ENCODE results near the gene SLC38A3.

Gene SLC38A3

GRCh38 chr3:50162034-50162883 lies 42.8 kb upstream of the SLC38A3 start:
- TF ChIP-seq EZH2 (IDR thresholded peaks at IDR 0.05) (no peak), POLR2AphosphoS5 (IDR thresholded peaks at IDR 0.05; ENCODE audit: borderline replicate concordance, low read depth, low read length) (no peak), FOXP2 (optimal IDR thresholded peaks at IDR 0.05; ENCODE audit: control extremely low read depth, extremely low read length, insufficient read depth) (no peak)
- no peak overlapping the region for H3K9ac ChIP-seq (ENCODE audit: insufficient read length)
- DNase-seq (ENCODE audit: low read depth, low spot score), result no peak
- no peak overlapping the region for H3K27ac ChIP-seq
- no peaks in the 10 kb centered on the region for H3K36me3 ChIP-seq (ENCODE audit: insufficient read depth, low read length)
- no peak overlapping the region for H3K4me3 ChIP-seq
- no peaks in the 10 kb centered on the region for H3K9me3 ChIP-seq (ENCODE audit: low read depth, low read length)

DNA sequence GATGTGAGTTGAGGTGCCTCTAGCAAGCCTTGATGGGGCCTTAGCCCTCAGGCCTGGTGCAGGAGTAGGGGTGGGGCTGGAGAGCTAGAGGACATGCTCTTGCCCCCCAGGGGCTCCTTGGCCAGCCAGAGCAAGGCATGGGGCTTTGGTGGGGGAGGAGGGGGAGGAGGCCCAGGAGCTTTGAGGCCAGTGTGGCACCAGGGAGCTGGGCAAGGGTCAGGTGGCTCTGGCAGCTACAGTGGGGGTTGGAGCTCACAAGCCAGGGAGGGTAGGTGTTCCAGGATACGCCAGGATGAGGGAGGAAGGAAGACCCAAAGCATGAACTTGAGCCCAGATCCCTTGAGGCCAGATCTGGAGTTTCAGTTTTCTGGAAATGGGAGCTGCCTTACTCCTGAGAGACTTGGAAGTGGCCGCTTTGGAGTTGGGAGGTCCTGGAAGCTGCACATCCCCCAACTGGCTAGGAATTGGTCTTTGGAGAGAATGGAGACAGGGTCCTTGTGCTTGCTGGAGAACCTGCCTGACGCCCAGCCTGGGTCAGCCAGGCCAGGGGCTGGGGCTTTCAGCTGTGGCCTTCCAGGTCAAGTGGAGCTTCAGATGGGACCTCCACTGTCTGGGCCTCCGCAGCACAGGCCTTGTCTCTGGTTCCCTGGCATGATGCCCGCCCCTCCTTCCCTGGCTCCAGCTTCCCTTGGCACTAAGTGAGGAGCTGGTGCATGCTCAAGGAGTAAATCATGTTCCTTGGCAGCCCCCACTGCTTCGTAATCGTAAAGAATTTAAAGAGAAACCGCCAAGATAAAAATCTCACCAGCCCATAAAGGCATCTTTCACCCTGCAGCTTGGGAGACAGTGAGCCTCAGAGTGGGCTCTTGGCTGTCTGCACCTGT lies 41.3 kb upstream of the SLC38A3 start:
- H3K4me3 ChIP-seq, result no peak overlapping the region
- no peak overlapping the region for H3K9ac ChIP-seq (ENCODE audit: insufficient read length)
- no peak for DNase-seq (ENCODE audit: low read depth, low spot score)
- H3K36me3 ChIP-seq (ENCODE audit: insufficient read depth, low read length), result no peaks in the 10 kb centered on the region
- no peak for TF ChIP-seq EZH2 (IDR thresholded peaks at IDR 0.05)
- no peak for TF ChIP-seq FOXP2 (optimal IDR thresholded peaks at IDR 0.05; ENCODE audit: control extremely low read depth, extremely low read length, insufficient read depth)
- TF ChIP-seq POLR2AphosphoS5 (IDR thresholded peaks at IDR 0.05; ENCODE audit: borderline replicate concordance, low read depth, low read length), result no peak
- H3K27ac ChIP-seq, result no peak overlapping the region
- H3K9me3 ChIP-seq (ENCODE audit: low read depth, low read length), result no peaks in the 10 kb centered on the region

DNA sequence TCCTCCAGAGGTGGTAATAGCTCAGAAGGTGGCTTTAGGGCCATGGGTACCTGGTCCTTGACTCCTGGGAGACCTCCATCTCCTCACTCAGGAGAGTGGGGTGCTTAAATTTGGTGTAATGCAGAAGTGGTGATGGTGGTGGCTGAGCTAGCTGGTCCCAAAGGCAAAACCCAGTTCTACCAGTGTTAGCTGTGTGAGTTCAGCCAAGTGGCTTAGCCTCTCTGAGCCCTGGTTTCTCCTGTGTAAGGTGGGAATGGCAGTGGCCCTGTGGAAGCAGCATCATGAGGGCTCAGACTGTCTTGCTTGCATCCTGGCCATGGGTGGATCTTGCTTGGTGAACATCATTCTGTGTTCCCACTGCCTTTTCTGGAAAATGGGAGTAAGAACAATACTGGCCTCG lies 40.6 kb upstream of the SLC38A3 start:
- Histone ChIP-seq H3K27ac (no peak overlapping the region), H3K36me3 (ENCODE audit: insufficient read depth, low read length) (no peaks in the 10 kb centered on the region), H3K9ac (ENCODE audit: insufficient read length) (no peak overlapping the region), H3K9me3 (ENCODE audit: low read depth, low read length) (no peaks in the 10 kb centered on the region), H3K4me3 (no peak overlapping the region)
- no peak for DNase-seq (ENCODE audit: low read depth, low spot score)
- no peak for TF ChIP-seq POLR2AphosphoS5 (IDR thresholded peaks at IDR 0.05; ENCODE audit: borderline replicate concordance, low read depth, low read length)
- no peak for TF ChIP-seq EZH2 (IDR thresholded peaks at IDR 0.05)
- no peak for TF ChIP-seq FOXP2 (optimal IDR thresholded peaks at IDR 0.05; ENCODE audit: control extremely low read depth, extremely low read length, insufficient read depth)

DNA sequence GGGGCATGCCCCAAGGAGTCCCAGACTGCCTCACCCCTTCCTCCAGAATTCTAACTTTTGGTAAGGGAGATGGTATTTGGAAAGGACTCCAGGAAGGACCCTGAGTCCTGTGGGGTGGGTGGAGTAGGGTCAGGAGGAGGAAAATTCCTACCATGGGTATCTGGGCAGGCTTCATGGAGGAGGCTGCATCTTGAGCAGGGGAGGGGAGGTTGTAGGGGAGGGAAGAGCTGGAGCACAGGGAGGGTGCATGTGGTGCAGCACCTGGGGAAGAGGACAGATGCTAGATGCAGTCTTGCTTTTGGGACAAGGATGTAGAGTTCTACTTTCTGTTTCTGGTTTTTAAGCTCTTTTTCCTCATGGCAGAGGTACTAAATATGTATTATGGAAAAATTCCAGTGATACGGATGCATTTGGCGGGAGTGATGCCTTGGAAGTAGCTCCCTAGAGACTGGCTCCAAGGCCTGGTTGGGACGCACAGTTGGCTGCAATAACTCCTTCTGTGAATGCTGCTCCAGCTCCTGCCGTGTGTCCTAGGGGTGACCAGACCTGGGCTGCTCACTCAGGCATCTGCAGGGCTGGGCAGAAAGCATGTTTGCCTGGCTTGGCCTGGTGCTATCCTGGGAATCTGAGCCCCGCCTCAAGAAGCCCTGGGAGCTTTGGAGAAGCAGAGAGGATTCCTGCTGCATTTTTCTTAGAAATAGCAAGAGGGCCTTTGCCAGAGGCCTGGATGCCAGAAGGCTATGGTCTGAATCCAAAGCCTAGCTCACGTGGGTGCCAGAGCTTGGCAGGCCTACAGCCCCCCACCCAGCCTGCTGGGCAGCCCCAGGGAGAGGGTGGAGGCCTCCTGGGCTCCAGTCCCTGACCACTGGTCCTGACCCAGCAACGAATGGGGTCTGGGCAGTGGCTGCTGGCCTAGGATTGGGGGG lies 39.8 kb upstream of the SLC38A3 start:
- Histone ChIP-seq H3K27ac (no peak overlapping the region), H3K9ac (ENCODE audit: insufficient read length) (no peak overlapping the region), H3K4me3 (no peak overlapping the region), H3K9me3 (ENCODE audit: low read depth, low read length) (no peaks in the 10 kb centered on the region), H3K36me3 (ENCODE audit: insufficient read depth, low read length) (no peaks in the 10 kb centered on the region)
- TF ChIP-seq FOXP2 (optimal IDR thresholded peaks at IDR 0.05; ENCODE audit: control extremely low read depth, extremely low read length, insufficient read depth) (no peak), EZH2 (IDR thresholded peaks at IDR 0.05) (no peak), POLR2AphosphoS5 (IDR thresholded peaks at IDR 0.05; ENCODE audit: borderline replicate concordance, low read depth, low read length) (no peak)
- no peak for DNase-seq (ENCODE audit: low read depth, low spot score)

GRCh38 chr3:50165910-50166538 lies 39.0 kb upstream of the SLC38A3 start:
- no peak for DNase-seq (ENCODE audit: low read depth, low spot score)
- Histone ChIP-seq H3K4me3 (no peak overlapping the region), H3K9ac (ENCODE audit: insufficient read length) (no peak overlapping the region)

DNA sequence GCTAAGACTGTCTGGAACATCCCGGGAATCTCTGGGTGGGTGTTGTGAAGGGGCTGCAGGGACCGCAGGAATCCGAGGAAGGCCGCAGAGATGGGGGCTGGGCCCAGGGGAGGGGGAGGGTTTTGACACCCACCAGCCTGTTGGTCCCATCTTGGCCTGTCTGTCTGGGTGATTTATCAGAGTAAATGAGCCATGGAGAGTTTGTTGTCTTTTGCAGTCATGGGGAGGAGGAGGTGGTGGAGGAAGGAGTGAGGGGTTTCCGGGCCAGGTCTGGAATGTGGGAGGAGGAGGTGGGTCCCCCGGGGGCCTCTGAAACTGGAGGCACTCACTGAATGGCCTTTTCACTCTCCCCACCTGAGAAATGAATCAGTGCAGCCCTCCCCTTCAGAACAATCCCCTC lies 38.5 kb upstream of the SLC38A3 start:
- Histone ChIP-seq H3K9me3 (ENCODE audit: low read depth, low read length) (no peaks in the 10 kb centered on the region), H3K9ac (ENCODE audit: insufficient read length) (no peak overlapping the region), H3K36me3 (ENCODE audit: insufficient read depth, low read length) (no peaks in the 10 kb centered on the region), H3K4me3 (no peak overlapping the region), H3K27ac (no peak overlapping the region)
- TF ChIP-seq POLR2AphosphoS5 (IDR thresholded peaks at IDR 0.05; ENCODE audit: borderline replicate concordance, low read depth, low read length) (no peak), FOXP2 (optimal IDR thresholded peaks at IDR 0.05; ENCODE audit: control extremely low read depth, extremely low read length, insufficient read depth) (no peak), EZH2 (IDR thresholded peaks at IDR 0.05) (no peak)
- no peak for DNase-seq (ENCODE audit: low read depth, low spot score)

More at GRCh38 chr3:50165910-50166538, 39.0 kb upstream of the SLC38A3 start:
- H3K27ac ChIP-seq, result no peak overlapping the region
- H3K9me3 ChIP-seq (ENCODE audit: low read depth, low read length), result no peaks in the 10 kb centered on the region
- no peaks in the 10 kb centered on the region for H3K36me3 ChIP-seq (ENCODE audit: insufficient read depth, low read length)
- no peak for TF ChIP-seq EZH2 (IDR thresholded peaks at IDR 0.05)
- no peak for TF ChIP-seq FOXP2 (optimal IDR thresholded peaks at IDR 0.05; ENCODE audit: control extremely low read depth, extremely low read length, insufficient read depth)
- TF ChIP-seq POLR2AphosphoS5 (IDR thresholded peaks at IDR 0.05; ENCODE audit: borderline replicate concordance, low read depth, low read length), result no peak

DNA sequence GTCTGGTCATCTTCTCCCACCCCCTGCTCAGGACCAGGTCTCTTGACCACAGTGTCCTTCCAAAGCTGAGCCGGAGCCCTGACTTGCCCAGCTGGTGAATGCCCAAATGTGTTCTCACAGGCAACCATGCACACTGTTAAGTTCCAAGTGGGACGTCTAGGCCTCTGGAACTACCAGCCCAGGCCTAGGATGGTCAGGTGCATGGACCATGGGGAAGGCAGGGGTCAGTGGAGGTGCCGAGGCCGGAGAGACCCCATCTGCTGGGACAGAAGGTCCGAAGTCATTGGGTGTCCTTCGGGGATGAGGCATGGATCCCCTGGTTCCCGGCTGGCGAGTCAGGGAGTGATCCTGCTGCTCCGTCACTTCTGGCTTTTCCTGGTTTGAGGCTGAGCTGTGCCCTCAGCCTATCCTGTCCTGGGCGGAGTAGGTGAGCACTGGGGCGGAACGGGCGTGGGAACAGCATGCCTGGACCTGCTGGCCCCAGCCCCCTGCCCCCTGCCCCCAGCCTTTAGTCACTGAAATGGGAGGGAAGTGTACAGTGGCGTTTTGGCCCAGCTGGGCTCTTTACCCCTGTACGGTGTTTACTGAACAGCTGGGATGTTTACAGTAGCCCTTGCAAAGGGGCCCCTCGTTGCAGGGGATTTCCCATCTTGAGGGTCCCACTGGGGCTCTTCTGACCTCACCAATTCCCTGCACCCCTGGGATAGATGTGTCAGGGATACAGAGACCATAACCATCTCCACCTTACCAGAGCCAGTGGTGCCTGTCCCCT lies 37.8 kb upstream of the SLC38A3 start:
- H3K9me3 ChIP-seq (ENCODE audit: low read depth, low read length), result no peaks in the 10 kb centered on the region
- no peak for DNase-seq (ENCODE audit: low read depth, low spot score)
- H3K4me3 ChIP-seq, result no peak overlapping the region
- no peaks in the 10 kb centered on the region for H3K36me3 ChIP-seq (ENCODE audit: insufficient read depth, low read length)
- TF ChIP-seq EZH2 (IDR thresholded peaks at IDR 0.05), result no peak
- no peak for TF ChIP-seq FOXP2 (optimal IDR thresholded peaks at IDR 0.05; ENCODE audit: control extremely low read depth, extremely low read length, insufficient read depth)
- no peak for TF ChIP-seq POLR2AphosphoS5 (IDR thresholded peaks at IDR 0.05; ENCODE audit: borderline replicate concordance, low read depth, low read length)
- H3K27ac ChIP-seq, result no peak overlapping the region
- H3K9ac ChIP-seq (ENCODE audit: insufficient read length), result no peak overlapping the region
